ENCODE data around the gene RNASE13.

DNA sequence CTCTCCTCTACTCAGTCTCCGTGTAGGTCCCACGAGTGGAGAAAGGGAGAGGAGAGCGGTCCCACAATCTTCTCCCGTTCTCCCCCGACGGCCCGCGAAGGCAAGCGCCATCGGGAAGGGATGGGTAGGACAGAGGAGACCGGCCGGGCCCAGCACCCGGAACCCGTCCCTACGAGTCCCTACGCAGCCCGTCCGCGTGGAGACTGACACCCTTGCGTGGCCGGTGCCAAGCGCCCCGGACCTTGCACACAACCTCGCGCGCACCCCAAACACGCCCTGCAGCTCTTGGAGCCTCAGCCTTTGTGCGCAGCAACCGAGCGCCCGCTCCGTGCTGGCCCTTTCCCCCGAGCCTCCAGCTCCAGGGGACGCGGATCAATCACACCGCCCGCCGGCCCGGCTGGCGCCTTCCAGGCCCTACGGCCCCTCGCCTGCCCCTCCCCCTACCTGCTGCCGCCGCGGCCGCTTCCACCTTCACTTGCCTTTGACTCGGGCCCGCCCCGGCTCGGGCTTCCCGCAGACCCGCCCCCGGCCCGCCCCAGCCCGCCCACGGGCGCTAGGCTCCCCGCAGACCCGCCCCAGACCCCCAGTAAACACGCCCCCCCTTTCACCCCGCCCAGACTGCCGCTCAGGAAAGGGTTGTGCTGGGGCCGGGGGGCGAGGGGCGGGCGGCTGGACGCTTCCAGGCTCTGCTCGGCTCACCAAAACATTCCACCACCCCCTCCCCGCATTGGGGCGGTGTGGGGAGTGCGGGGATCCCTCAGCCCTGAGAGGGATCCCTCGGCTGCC is 9.8 kb downstream of the RNASE13 start, which contains the start of gene NDRG2:
- no peak for TF ChIP-seq BACH2 (CRISPR knock-in tag; IDR thresholded peaks at IDR 0.05; ENCODE audit: borderline replicate concordance)
- no peak for TF ChIP-seq OSR1 (CRISPR knock-in tag; IDR thresholded peaks at IDR 0.05)
- TF ChIP-seq, protein P1, sequence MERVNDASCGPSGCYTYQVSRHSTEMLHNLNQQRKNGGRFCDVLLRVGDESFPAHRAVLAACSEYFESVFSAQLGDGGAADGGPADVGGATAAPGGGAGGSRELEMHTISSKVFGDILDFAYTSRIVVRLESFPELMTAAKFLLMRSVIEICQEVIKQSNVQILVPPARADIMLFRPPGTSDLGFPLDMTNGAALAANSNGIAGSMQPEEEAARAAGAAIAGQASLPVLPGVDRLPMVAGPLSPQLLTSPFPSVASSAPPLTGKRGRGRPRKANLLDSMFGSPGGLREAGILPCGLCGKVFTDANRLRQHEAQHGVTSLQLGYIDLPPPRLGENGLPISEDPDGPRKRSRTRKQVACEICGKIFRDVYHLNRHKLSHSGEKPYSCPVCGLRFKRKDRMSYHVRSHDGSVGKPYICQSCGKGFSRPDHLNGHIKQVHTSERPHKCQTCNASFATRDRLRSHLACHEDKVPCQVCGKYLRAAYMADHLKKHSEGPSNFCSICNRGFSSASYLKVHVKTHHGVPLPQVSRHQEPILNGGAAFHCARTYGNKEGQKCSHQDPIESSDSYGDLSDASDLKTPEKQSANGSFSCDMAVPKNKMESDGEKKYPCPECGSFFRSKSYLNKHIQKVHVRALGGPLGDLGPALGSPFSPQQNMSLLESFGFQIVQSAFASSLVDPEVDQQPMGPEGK (CRISPR knock-in tag; IDR thresholded peaks at IDR 0.05; ENCODE audit: borderline replicate concordance) = no peak
- TF ChIP-seq ARNTL (CRISPR knock-in tag; IDR thresholded peaks at IDR 0.05; ENCODE audit: borderline replicate concordance, low read depth) = no peak
- no peak for TF ChIP-seq CSDC2 (CRISPR knock-in tag; IDR thresholded peaks at IDR 0.05)
- TF ChIP-seq TOX (CRISPR knock-in tag; IDR thresholded peaks at IDR 0.05; ENCODE audit: borderline replicate concordance) = no peak
- TF ChIP-seq, protein P2, sequence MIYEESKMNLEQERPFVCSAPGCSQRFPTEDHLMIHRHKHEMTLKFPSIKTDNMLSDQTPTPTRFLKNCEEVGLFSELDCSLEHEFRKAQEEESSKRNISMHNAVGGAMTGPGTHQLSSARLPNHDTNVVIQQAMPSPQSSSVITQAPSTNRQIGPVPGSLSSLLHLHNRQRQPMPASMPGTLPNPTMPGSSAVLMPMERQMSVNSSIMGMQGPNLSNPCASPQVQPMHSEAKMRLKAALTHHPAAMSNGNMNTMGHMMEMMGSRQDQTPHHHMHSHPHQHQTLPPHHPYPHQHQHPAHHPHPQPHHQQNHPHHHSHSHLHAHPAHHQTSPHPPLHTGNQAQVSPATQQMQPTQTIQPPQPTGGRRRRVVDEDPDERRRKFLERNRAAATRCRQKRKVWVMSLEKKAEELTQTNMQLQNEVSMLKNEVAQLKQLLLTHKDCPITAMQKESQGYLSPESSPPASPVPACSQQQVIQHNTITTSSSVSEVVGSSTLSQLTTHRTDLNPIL (CRISPR knock-in tag; IDR thresholded peaks at IDR 0.05; ENCODE audit: low read depth) = no peak

Measured in SK-N-SH treated with all-trans-retinoic acid at 6 μM for 48 hours (cell line).